Activated naive CD4-positive, alpha-beta T cell (primary cell): ENCODE measurements around the gene ADAMTS7.
A peak's percentile ranks its signal among the peaks of the same experiment; 100 is the strongest.
"Not testable (repeated sequence)": the region's sequence is repeated elsewhere in the genome, so short reads cannot be mapped to it uniquely, and the experiment has no call there.

Experiments used
- DNase-seq, 4 experiments: peaks; one replicate each; lab custom pipeline; 2025; lab: John Stamatoyannopoulos, UW

Gene ADAMTS7

DNA sequence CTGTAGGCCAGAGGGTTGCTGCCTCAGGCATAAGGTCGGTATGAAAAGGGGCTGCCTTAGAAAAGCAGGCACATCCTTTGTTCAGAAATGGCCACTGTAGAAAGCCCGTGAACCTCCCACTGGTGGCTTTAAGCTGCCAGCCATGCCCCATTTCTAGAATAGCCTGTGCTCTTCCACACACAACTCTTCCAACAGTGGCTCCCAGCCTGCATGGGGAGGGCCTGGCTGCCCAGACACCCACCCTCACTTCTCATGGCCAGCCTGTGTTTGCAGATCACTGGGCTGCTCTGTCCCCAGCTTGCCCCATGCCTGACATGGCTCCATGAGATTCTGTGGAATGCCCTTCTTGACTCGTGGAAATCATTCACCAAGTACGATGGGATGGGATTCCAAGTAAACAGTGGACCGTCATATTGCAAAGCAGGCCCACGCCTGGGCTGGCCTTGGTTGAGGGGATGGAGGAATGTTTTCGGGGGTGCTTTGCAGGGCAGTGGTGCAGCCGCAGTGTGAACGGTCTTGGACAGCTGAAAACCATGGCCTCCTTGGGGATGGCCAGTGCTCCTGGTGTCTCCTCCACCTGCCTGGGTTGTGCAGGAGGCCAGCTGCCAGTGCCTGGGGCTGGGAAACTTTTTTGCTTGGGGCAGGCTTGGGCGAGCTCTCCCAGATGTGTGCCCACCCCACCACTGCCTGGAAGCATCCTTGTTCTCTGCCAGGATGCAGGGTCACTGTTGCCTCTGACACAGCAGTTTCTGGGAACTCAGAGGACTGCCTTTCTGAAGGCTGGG, 57.3 kb downstream of the ADAMTS7 start:
- not testable (repeated sequence) for DNase-seq

DNA sequence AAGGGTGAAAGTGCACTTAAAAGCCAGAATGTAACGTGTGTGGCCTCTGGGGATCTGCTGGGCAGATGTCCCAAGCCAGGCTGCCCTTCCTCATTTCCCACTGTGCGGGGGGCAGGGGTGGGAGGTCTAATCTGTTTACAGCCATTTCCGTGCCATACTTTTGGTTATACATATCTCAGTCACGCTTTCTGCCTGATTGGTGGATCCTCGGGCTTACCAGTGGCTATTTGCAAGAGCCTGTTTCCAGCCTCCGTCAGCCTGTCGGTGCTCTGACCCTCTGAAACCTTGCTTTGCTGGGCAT, 58.0 kb downstream of the ADAMTS7 start:
- DNase-seq: not testable (repeated sequence)

DNA sequence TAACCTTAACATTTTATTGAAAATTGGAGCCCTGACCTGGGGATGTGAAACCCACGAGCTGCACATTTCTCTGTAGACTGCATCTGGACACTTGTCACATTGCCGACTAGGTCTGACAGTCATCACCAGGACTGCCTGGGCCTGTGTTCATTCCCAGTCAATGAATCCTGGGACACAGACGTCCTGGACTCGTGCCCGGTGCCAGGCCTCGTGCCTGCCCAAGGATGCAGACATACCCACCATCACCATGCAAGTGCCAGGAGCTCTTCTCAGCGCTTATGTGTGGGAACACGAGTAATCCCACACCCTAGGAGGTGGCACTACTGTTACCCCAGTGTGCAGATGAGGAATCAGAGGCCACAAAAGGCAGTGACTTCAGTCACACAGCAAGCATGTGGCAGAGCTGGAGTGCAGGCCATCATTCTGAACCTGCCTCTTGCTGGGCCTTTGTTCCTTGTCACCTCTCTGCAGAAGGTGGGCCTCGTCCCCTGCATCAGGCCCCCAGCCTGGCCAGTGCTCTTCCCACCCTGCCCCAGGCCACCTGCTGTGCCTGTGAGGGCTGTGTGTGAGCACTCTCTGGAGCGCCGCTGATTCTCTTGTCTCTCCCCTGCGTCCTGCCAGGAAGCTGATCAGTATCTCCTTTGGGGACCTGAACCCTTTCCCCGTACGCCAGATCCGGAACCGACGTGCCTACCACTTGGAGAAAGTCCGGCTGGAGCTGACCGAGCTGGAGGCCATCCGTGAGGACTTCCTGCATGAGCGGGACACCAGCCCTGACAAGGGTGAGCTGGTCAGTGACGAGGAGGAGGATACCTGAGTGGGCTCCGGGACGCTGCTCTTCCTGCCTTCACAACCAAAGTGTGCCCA, 58.5 kb downstream of the ADAMTS7 start:
- DNase-seq: no peak

DNA sequence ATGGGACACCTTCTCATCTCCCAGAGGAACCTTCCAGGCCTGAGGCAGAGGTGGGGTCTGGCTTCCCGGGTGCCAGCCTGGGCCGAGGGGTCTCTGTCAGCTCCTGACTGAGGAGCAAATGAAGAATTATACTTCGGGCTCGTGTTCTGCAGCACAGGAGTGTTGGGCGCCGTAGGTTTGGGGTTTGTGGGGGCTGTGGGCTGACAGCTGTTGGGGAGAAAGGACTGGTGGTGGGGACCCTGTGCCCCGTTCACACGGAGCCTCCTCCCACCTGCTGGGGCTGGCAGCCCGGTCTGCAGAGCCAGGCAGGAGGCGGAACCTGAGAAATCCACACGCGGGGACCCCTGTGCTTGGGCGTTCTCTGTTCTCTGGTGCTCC, 59.7 kb downstream of the ADAMTS7 start:
- DNase-seq: no peak

DNA sequence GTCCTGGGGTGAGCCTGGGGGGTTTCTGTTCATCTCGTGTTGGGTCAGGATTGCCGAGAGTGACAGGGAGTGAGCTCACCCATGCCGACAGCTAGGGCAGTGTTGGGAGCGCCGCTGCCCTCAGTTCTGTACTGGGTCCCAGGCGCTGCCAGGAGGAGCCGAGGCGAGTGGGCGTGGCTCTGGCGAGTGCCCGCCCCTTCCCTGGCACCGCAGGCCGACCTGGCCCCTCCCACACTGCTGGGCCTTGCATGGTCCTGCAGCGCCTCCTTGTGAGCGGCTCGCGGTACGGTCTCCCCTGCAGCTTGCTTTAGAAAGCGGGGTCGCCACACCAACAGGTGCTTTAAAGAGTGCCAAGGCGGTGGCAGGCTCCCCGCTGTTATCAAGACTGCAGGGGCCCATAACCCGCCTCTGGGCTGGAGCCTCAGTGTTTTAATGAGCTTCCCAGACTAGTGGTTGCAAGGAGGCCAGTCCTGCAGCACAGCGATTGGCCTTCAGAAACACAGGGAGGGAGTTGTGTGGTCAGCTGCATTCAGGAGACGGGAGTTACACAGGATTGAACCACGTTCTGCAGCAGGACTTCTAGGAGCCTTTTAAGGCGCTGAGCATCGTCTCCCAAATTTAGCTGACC, 60.2 kb downstream of the ADAMTS7 start:
- DNase-seq: peak; percentile 74 to 90 (median 84)

DNA sequence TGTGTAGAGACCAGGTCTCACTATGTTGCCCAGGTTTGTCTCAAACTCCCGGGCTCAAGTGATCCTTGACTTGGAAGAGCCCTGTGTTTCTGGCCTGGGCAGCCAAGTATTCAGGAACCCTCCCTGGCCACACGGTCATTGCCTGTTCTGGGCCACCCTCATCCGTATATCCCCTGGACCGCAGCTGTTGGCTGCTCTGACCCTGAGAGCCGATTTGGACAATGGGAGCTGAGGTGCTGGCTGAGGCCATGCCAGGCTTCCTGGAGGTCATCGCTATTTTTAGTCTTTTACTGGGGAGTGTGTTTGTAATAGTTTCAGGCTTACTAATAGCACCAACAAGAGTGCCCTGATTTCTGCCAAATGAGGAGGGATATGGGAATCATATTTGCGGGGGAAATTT, 60.7 kb downstream of the ADAMTS7 start:
- no peak for DNase-seq

DNA sequence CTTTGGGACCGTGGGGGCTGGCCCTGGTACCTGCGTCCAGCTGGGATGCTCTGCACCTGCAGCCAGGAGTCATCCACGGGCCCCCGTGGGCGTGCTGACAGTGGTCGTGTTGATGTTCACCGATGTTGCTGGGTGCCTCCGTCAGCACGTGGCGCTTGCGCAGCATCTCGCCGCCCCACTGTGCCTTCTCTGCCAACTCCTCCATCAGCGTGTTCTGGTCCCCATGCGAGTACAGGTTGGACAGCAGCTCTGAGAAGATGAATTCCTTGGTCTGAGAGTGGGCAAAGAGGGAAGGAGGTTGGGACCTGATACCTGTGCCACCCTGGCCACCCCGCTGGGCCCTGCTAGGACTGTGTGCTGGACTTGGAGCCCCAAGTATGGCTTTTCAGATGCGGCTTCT, 61.4 kb downstream of the ADAMTS7 start:
- DNase-seq: no peak

DNA sequence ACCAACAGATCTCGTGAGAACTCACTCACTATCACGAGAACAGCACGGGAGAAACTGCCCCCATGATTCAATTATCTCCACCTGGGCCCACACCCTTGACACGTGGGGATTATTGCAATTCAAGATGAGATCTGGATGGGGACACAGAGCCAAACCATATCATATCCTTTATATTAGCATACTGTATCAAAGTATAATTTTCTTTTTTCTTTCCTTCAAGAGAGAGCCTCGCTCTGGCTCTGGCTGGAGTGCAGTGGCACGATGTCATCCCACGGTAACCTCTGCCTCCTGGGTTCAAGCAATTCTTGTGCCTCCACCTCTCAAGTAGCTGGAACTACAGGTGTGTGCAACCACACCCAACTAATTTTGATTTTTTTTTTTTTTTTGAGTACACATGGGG, 63.4 kb downstream of the ADAMTS7 start:
- DNase-seq: not testable (repeated sequence)

DNA sequence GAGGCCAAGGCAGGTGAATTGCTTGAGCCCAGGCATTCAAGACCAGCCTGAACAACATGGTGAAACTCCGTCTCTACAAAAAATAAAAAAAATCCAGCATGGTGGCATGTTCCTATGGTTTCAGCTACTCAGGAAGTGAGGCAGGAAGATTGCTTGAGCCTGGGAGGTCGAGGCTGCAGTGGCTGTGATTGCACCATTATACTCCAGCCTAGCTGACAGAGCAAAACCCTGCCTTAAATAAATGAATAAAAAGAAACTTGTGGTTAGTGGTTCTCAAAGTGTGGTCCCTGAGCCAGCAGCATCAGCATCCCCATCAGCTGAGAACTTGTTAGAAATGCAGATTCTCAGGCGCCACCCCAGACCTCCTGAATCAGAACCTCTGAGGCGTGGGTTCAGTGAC, 69.6 kb downstream of the ADAMTS7 start:
- DNase-seq: not testable (repeated sequence)

DNA sequence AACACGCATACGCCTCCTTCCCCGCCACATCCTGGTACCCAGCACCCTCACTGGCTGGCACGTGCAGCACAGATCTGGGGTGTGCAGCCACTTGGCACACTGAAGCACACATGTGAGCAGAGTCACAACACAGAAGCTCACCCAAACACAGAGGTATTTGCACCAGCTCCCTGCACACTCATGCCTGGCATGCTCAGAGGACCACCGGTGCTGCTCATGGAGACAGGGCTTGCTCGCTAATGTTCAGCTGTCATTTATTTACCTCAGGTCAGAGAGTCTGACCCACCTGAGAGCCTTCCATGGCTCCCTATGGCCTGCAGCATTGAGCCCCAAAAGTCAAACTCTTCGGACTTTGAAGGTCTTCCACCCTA, 70.4 kb downstream of the ADAMTS7 start:
- no peak for DNase-seq

DNA sequence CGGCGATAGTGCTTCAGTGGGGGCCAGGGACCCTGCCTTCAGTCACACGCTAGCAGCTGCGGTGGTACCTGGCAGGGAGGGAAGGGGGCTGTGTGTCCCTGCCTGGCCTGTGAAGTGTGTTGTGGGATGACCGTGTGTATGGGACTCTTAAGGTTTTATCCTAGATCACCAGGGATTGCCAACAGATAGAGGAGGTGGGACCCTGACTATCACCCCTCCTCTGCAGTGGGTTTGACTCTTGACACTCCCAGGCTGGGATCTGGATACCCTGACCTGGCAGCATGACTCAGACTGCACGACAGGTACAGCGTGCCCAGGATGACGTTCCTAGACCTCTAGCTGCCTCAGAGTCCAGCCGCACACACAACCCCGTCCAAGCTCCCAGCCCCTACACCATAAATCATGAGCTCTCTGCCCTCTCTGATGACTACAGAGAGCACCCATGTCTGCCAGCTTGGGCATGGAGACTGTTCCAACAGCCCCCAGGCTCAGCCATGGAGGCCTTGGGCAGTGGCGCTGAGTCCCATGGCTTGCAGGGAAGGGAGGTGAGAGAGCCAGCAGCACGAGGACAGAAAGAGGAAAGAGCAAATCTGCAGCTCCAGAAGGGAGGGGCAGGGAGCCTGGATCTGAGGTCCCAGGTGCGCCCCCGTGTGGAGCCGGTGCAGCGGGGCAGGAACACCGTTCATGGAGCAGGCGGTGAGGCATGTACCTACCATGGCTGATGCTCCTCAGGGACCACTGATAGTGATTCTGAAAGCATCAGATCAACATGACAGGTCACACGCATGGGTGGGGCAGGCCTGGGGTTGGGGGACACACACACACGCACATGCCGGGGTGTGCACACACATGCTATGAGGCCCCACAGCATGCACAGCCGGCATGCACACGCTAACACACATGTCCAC, 71.0 kb downstream of the ADAMTS7 start:
- DNase-seq: peak in 1 of 4 experiments; percentile 6

DNA sequence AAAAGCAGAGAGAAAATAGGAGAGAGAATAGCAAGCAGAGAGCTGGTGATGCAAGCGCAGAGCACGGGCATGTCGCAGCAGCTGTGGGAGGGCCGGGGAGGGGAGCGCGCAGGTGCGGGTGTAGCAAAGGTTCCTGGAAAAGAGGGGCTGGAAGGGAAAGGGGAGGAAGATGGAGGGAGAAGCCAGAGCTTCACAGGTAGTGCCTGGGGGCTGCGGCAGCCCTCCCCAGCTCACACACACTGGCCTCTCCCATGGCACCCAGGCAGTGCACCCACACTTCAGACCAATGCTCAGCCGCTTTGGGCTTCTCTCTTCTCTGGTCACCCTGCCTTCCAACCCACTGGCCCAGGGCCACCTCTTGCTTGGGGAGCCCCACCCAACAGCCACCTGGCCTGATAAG, 72.1 kb downstream of the ADAMTS7 start:
- DNase-seq: no peak

DNA sequence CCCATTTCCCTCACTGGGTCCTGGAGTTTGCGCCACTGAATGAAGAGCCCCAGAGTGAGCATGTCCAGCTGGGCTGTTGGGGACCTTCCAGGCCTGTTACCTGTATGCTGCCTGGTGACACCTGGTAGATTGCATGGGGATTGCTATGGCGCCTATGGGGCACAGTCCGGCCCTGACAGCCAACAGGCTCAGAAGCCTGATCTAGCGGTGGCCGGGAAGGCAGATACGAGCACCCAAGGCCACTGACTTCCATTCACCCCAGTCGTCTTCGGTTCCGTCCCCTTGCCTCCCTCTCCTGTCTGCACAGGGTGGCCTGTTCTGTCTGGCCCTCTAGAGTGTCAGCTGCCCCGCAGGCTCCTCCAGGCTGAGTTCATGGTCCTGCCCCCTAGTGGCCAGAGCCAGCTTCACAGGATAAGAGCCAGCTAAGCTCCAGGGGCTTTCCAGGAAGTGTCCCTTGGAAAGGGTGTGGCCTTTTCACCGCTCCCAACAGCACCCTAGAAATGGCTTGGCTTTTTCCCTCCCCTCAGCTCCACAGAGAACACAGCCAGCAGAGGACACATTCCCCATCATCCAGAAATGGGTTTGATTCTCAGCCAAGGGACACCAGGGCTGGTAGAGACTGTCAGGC, 73.2 kb downstream of the ADAMTS7 start:
- peak in 3 of 4 experiments; percentile 10 to 43 (median 28) for DNase-seq

DNA sequence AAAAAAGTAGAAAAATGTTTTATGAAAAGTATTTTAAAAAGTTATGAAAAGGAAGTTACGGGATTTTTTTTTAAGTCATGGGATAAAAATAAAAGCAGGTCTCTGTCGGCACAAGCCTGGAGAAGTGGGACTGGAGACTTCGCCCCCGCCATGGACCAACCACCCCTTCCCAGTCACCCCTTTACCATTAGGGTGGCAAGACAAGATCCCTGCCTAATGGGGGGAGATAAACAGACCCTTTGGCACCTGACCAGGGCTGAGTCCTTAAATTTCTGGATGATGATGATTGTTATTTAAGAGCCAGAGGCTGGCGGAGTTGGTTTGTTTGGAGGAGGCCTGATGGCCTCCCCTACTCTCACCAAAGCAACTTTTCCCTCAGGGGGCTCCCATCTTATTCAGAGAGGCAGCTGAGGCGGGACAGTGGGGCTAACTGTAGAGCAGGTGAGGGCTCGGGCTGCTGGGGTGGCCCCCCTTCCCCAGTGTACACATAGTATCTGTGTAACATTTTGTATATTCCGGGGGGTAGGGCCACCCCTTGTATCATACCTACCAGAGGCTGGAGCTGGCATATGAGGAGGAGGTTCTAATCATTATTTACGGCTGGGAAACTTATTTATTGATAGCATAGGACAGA, 74.0 kb downstream of the ADAMTS7 start:
- DNase-seq: no peak

DNA sequence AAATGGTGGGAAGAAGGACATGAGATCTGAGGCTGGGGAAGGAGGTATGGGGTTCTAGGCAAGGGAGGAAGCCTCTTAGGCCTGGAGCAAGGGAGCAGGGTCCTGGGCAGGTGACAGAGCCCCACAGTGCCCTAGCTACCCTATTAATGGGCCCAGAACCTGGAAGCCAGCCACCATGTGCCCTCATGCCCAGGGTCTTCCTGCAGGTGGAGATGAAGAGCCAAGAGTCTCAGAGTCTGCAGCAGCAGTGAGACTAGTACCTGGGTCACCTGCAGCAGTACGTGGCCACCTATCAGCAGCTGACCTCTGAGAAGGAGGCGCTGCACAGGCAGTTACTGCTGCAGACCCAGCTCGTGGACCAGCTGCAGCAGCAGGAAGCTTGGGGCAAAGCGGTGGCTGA, 75.0 kb downstream of the ADAMTS7 start:
- not testable (repeated sequence) for DNase-seq

DNA sequence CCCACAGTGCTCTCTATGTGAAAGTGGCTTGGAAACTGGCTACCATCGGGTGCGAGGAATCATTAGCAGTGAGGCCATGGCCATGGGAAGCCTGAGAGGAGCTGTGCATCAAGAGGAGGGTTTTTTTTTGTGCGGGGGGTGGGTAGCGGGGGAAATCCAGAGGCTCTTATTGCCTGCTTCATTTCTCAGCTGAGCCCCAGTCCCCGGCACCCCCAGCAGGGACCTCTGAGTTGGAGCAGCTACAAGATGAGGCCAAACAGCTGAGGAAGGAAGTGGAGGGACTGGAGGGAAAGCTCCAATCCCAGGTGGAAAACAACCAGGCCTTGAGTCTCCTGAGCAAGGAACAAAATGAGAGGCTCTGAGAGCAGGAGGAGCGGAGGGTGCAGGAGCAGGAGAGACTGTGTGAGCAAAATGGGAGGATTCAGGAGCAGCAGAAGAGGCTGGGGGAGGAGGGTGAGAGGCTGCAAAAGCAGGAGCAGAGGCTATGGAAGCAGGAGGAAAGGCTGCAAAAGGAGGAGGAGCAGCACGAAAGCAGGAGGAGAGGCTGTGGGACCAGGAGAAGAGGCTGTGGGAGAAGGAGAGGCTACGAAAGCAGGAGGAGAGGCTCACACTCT, 76.7 kb downstream of the ADAMTS7 start:
- no peak for DNase-seq

DNA sequence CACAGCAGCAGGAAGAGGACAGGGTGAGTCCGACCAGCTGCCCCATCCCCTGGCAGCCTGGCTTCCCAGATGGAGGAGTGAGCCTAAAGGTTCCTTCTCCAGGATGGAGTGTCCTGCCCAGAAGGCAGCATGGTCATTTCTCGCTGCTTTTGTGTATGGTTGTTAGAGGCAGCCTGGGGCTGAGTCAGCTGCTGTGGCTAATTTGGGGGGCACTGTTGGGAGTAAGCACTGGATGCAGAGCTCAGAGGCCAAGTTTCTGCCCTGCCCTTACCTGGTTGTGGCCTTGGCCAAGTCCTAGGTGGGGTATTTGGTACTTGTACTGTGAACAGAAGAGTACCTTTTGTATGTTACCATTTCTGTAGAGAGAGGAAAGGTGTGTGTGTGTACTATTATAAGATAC, 78.6 kb downstream of the ADAMTS7 start:
- no peak for DNase-seq

DNA sequence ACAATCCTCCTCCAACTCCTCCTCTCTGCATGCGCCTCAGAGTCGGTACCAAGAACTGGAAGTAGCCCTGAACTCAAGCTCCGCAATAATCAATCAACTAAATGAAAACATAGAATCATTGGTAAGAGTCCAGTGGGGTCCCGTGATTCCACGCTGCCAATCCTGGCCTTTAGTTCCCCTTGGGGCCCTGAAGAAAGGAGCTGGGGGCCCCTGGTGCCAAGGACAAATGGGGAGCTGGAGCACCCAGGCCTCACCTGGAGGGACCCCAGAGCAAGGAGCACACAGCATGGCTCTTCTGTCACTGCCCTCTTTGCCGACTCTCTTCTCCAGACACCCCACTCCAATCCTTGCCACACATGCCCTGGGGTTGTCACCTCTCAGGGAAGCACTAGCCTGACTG, 80.3 kb downstream of the ADAMTS7 start:
- no peak for DNase-seq

DNA sequence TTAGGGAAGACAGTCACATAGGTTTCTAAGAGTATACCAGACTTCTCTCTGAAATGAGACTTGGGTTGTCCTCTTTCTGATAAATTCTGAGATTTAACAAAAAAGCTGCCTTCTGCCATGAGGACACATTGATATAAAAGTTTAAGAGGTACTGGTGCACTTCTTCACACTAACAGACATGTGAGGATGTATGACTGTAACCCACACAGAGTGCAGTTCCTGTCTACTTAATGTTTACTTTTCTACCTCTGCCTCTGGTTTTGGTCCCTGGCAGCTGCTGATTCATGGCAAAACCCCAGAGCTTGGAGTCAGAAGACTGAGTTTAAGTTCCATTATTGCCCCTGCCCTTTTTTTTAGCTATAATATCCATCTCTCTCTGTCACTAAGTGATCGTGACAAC, 82.8 kb downstream of the ADAMTS7 start:
- not testable (repeated sequence) for DNase-seq

DNA sequence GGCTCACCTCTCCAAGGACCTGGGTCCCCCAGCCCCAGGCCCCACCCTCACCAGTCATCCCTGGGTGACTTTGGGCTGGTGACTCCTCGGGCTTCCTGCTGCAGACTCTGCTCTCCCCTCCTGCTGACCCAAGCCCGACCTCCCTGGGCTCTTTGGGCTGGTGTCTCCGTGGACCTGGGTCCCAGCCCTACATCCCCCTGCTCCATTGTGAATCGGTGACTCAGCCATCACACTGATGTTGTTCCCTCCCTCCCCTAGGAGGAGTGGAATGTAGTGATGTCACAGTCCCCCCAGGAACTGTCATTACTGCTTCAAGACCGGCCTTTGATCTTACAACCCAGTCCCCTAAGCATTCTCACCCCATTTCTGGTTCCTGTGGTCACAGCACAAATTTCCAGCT, 83.7 kb downstream of the ADAMTS7 start:
- no peak for DNase-seq
